Measurements from ENCODE around the gene PAX8. TPM values are rescaled to one million over a fixed set of nuclear protein-coding genes. Genes with fewer than 3 reads are reported as not detected.

PAX8 gene
- total RNA-seq, 1 donor from 2014 or later: 0.30 TPM

DNA sequence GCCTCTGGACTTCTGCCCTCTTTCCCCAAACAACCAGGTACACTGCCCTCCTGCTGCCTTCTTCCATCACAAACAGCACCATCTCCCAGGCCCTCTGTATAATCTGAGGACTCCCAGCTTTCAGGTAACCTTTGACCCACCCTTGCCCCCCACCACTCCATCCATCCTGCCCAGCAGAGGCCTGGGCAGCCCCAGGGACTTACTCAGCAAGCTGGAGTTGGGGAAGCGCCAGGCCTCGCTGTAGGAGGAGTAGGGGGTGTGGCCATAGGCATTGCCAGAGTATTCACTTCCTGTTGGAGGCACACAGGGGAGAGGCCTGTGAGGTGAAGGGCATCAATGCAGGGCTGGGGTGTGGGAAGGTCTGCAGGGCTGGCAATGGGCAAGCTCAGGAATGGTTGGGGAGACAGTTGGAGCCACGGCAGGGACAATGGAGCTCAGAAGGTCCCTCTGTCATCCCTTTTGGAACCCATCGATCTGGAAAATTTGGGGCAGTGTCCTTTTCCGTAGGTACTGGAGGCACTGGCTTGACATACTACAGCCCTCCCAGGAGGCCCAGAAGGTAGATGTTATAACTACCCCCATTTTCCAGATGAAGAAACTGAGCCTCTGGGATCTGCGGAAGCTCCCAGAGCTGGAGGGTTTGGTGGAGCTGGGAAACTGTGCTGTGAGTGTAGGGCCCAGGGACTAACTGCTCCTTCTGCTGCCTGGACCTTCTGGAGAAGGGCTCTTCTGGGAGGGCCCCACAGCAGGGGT lies 58.7 kb downstream of the PAX8 start:
- DNase-seq: no peak

DNA sequence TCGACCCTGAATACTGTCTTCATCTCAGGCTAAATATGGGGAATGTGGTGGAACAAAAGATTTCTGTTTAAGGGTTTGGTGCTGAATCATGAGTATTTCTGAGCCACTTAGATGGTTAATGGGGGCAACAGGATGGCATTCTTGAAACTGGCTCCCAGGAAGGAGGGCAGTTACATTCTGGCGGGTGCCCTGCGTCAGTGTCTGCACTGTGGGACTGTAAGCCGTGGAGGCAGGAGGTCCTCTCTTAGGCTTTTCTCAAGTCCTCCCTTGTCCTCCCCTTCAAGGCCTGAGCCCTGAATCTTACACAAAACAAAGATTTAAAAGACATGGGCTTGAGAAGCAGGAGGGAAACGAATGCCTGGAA lies 59.2 kb downstream of the PAX8 start:
- DNase-seq: no peak

DNA sequence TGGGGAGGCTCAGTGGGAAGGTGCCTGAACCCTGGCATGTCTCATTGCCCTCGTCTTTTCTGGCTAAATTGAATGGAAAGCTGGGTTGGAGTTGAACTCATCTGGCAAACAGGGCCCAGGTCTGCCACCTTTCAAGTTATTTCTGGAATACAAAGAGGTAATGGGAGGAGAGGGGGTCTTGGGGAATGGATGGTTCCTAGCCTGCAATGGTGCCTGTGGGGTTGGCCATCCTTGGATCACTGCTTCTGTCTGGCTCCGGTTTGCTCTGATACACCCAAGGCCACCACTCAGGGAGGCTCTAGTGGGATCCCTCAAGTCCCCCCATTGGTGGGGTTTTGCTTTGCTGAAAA lies 59.7 kb downstream of the PAX8 start:
- DNase-seq: no peak

DNA sequence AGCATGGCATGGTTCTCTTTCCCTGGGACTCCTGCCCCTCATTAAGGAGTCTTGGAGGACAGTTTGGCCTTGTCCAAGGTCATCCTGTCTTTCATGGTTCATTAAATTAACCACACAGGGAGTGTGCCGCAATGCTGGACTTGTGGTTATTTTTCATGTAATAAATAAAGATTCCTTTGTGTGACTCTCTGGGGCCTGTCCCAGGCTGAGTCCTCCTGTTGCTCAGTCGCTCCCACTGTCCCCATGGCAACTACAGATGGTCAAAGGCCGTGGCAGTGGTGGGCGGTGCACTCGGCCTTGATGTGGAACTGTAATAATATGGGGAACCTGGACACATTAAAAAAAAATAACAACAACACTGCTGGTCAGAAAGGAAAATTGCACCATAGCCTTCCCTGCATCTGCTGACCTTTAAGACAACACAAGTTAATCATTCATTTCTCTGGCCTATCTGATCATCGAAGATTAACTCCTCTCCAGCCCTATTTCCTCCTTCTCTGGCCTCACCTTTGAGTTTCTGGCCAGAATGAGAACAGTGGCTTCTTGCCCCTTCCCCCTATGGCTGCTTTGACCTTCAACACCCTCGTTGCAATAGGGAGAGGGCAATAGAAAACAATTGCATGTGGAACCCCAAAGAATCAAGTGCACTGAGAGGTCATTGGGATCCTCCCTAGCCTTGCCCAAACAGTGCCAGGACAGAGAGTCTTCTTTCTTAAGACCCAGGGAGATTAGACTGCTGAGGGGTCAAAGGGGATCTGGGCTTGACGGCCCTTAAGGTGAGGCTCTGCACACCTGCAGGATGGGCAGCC lies 60.2 kb downstream of the PAX8 start:
- no peak for DNase-seq

DNA sequence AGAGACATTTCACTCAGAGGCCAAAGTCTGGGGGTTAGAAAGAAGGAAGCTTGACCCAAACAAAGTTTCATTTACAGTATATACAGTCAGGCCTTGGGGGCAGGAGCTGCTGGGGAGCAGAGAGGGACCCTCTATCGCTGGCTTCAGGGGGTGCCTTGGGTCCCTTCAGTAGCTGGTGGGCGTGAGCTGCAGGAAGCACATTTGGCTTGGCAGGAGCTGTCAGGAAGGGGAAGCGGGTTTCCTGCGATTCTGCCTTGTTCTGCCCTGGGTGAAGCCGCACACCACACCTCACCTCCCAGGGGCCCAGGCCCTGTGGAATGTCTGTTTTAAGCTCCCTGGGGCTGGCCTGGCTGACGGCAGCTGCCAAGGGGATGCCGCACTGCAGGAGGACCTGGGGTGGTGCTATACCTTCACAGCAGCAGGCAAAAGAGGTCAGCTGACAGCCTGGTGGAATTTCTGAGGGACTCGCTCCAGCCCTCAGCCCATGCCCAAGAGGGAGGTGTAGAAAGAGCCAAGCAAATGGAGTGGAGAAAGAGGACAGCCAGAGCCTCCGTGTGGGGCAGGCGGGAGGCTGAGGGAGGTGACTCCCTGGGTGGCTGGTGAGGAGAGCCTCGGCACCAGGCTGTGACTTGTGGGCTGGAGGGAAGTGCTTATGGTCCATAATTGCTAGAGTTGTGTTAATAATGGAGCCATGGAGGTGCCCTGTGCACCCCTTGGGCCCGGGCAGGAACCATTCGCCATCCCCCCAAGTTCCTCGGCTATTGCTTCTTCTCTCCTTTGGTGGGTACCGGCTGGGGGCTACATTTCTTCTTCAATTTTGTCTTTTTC lies 61.1 kb downstream of the PAX8 start:
- DNase-seq: no peak

DNA sequence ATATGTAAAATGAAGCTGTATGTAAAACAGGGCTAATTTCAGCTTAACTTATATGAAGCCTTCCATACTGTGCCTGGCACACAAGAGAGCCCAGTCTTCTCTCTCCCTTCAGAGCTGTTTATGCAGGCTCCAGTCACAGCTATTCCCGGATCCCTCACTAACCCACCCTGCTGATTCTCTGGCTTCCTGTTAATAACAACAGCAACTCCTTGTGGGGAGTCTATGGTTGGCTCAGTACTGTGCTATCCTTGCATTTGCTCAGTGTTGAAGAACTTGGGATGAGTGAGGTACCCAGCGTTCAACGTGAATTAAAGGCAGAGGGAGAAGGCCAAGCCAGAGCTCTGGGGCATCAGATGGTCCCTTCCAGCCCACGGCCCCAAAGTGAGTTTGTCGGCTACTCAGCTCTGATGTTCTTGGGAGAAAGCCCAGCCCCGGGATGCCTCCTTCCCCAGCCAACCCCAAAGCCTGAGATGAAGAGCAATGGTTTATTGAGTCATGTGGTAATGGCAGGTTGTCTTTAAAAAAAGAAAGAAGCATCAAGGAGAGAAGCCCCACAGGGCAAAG lies 61.7 kb downstream of the PAX8 start:
- no peak for DNase-seq

DNA sequence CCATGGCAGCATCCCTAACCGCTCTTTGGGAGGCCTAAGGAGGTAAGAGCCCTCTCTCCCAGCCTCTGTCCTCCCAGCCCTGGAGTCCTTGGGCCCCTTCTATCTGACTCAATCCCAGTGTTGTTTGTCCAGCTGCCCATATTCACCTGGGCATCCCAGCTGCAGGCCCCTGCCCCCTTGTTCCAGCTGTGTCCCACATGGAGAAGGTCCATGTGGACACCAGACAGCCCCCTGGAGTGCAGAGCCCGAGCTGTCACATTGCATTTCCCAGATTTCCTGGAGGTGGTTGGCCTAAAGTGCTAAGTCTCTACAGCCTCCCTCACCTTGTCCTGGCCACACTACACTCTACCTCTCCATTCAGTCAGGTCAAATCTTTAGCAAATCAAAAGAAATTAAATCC lies 62.4 kb downstream of the PAX8 start:
- DNase-seq: no peak

DNA sequence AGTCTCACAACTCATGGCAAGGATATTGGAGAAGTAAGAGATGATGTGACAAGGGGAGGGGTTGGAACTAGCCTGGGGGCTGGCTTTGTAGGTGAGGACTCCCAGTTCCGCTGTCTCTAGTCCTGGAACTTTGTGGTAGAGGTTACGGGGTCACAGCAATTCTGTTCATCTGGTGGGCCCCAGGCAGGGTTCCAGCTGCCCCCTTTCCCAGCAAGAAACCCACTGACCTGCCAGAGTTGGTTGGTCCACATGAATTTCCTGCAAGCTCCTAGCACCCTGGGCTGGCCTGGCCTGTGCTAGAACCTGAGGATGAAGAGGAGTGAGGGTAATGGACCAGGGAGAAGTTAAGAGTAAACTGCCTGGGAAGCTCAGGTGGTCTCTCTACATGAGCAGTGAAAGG lies 63.7 kb downstream of the PAX8 start:
- no peak for DNase-seq

DNA sequence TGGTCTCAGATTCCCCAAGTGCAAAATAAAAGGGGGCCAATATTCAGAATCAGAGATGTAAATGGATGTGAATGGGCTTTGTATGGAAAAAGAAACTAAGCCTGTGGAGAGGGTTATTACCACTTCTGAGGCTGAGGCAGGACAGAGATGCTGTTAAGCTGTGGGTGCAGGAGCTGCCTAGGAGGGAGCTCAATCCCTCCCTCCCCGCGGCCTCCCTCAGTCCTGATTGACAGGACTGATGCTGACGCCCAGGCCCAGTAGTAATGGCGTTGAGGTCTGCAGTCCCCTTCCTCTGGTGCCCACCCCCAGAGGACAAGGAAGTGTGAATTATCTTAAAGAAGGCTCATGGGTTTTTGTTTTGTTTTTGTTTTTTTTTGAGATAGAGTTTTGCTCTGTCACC lies 64.6 kb downstream of the PAX8 start:
- no peak for DNase-seq

DNA sequence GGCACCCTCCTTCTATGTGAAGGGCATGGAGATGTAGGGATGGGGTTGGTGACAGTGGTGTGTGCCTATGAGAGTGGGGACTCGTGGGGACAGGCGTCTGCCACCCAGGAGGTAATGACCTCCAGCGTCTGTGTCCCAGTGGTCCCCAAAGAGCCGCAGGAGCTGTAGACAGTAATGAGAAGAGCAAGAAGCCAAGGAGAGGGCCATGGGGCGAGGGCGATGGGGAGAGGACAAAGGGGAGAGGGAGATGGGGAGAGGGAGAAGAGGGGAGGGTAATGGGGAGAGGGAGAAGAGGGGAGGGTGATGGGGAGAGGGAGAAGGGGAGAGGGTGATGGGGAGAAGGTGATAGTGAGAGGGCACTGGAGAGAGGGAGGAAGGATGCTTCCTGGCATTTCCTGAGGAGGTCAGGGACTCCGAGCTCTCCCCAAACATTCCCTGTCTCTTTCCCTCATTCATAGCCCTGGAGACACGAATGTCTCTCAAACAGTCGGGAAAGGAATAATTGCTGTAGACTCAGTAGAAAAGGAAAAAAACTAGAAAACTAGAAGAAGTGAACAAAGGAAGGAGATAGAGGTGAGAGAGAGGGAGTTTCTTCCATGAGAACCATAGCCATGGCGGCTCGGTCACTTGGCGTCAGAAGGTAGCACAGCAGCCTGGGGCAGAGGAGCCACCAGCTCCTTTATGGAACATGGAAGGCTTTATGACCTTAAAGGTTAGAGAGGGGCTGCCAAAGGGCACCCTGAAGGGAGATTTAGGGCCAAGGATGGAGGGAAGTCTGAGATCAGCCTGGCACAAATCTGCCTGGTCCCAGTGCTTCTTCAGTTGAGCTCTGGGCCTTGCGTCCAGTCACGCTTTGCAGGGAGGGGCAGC lies 65.4 kb downstream of the PAX8 start:
- no peak for DNase-seq

DNA sequence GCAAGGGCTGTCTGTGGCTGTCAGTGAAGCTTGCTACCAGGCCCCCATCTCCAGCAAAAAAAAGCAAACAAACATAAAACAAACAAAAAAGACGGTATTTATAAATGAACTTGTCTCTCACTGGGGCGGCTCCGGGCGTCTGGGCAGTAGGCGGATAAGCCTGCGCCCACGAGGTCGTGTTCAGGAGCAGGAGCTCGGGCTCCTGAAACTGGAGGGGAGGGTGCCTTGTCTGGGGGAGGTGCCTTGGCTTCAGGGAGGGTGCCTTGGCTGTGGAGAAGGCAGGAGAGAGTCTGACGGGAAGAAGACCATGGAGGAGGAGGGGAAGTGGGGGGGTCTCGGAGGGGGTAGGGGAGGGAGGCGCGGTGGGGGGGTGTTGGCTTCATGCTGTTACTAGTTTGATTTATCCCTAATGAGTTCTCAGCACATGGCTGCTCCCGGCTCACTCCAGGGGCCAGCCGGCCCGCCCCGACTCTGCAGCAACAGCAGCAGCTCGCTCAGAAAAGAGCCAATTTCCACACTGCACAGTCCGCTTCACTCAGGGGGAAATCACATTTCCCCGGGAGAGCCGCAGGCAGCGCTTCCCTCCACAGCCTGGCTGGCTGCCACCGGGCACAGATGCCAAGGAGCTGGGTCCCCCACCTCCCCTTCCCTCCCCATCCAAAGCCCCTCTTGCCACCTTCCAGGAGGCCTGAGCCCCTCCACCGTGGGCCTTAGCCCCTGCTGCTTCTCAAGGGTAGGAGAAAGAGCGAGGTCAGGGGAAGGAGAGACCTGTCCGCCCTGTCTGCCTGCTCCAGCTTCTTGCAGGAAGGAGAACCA lies 66.3 kb downstream of the PAX8 start:
- peak; percentile 13 for DNase-seq

DNA sequence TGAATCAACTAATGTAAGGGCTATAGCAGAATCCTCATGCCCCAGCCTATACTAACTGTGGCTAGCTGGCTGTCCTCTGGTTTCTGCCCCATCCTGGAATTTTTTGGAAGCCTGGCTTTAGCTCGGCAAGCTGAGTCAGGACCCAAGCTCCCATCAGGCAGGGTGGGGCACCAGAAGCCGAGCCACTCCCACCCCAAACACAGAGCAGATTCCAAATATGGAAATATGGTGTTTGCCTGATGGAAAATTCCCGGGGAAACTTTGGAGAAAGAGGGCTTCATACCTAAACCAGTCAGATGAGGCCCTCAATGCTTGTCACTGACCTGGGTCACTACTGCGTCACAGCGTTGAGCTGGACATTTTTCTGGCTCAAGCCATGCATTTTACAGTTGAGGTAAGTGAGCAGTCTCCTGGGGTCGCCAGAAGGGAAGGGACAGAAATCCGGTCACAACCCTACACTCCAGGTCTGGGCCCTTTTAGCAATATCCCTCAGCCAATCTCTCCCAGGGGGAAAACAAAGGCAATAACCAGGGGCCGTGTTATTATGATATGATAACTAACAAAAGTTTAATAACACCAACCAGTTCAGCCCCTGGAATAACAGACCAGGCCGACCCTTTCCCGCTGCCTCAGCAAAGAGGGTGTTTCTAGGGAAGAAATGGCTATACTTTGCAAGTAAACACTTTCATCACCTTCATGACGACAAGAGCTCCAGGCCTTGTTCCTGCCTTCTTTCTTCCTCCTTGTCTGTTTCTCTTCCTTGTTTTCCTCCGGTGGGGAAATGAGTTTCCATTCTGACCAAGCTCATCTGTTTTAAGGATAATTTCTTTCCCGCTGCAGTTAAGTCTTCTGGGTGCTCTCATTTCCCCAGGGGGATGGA lies 67.3 kb downstream of the PAX8 start:
- no peak for DNase-seq

DNA sequence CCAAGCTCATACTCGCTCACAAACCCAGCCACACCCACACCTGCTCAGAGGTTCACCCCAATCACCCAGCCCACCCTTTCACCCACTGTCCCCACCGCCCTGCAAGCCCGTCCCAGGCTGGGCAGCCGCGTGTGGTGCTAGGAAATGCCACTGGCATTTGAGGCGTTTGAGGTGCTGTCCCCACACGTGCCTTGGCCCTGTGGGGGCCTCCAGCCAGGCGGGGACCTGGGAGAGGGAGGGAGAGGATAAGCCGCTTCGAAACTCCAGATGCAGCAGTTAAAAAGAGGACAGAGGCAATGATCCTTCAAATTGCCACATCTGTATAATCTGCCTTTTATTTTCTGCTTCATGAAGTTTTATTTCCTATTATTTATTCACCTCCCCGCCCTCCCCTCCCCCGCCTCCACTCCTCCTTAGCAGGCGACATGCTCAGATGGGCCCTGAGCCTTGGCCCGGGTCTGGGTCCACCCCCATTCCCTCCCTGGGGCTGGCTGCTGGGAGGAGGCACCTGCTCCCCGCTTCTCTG lies 69.0 kb downstream of the PAX8 start:
- DNase-seq: no peak

DNA sequence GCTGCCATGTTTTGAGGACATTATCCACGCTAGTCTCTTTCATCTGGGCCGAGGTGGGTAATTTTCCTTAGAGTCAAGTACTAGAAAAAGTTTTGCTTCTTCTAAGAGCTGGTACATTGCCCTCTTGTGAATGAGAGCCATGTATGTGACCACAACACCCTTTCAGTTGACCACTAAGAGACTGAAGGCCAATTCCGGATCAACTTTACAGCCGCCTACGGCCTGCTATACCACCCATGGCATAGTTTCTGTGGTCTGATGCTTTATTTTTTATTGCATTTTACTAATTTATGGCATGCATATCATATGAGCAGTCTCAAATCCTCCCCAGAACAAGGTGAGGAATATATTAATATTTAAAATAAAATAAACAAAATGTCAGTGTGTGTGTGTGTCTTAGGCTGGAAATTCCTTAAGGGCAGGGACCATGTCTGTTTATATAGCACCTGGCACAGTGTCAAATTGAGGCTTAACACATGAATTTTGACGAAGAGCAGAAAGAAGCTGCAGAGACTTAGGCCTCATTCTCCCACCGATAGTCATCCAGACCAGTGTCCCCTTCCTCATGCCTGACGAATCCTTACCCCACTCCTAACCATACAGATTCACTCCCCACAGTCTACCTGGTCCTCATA lies 69.6 kb downstream of the PAX8 start:
- no peak for DNase-seq

DNA sequence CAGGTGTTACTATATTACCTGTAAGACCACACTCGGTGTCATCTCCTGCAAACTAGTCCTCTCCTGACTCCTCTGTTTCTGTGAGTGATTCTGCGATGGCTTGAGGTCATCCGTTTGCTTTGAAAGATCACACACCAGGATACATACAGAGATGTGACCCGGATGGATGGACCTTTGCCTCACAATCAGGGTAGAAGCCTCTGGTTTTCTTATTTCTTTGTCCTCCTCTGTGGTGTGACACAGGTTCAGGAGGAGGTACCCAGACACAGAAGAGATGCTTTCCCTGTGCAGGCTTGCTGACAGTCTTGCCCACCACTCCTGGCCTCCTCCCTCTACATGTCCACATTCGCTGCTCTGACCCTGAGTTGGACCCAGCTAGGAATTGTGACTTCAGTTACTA lies 70.3 kb downstream of the PAX8 start:
- no peak for DNase-seq

DNA sequence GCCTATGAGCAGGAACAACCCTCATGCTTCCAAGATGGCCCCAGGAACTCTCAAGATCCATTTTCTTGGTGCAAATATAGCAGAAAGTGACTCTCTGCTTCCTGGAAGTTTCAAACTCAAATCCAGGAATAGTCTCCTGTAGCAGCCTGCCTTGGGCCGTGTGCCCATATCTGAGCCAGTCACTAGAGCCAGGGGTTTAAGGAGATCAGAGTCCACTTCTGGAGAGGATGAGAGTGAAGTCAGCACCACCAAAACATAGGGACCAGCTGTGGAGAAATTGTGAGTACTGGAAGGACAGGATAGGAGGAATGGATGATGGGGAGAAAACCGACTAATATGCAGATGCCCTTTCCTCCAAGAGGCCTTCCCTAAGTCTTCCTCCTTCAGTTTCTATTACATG lies 71.7 kb downstream of the PAX8 start:
- no peak for DNase-seq

DNA sequence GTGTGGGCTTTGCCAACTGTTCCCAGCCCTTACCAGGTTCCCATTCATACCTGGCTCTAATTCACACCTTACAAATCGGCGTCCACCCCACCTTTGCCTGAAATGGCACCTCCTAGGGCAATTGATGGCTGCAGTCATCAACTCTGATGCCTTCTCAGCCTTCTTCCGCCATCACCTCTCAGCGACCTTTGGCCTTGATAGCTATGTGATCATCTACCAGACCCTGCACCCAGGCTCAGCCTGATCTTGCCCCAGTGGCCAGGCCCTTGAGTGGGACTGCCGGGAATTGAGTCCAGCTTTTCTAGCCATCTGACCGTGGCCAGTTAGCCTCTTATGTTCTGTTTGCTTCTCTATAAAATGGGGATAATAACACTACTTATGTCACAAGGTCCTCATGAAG lies 72.5 kb downstream of the PAX8 start:
- no peak for DNase-seq

DNA sequence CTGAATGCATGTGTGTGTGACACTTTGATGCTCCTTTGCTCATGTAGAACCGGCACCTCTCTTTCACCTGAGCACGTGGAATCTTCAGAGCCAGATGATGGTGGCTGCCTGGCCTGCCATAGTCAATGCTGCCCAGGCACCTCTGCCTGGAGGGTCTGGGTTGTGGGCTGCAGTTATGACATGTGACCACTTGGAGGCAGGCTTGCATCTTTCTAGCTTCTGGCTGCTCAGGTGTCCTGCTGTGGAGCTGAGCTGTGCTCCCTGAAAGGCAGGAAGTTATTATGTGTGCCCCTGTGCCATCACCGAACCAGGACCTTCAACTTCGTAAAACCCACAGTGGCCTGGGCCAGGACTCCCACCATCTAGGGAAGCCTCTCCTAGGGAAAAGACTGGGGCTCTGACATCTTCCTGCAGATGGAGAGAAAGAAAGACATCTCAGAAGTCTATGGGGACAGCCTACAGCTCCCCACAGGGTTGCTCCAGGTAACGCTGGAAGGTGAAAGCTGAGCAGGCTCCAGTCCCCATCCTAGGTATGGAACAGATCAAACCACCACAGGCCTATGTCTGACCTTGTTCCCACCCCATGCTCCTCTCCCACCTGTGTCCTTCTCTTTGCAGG lies 74.7 kb downstream of the PAX8 start:
- peak; percentile 22 for DNase-seq

DNA sequence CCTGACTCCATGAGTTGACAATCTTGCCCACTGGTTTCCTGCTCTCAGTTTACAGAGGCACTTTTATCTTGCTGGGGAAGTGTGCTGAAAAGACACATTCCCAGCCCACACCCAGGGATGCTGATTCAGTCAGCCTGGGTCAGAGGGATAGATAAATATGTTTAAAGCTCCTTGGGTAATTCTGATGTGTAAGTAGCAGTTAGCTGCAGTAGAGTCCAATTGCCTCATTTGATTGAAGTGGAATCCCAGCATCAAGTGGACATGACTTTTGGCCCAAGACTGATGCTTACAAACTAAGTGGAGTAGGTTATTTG lies 75.5 kb downstream of the PAX8 start:
- no peak for DNase-seq
